A549 (cell line): Measurements from ENCODE around the gene STAC.

ENCODE experiments used
- BHLHE40 ChIP-seq: IDR thresholded peaks from 2 replicates; pipeline ENCODE4 v1.6.1; 2012; ENCODE audit warnings: low read depth, low read length, inconsistent platforms
- CEBPB ChIP-seq, 2 experiments: fragments of >200 bp in 1 of 2; sonication (Bioruptor Twin) in 1 of 2; formaldehyde crosslinking in 1 of 2; IDR thresholded peaks; 2 replicates each; pipeline ENCODE4 v1.6.1; 2012 to 2016
- CTCF ChIP-seq: fragments of >200 bp; sonication (Bioruptor Twin); formaldehyde crosslinking; IDR thresholded peaks from 3 replicates; pipeline ENCODE4 v1.5.1; 2016
- HDAC2 ChIP-seq: fragments of 200-600 bp; sonication (generic); IDR thresholded peaks from 2 replicates; pipeline ENCODE4 v1.6.1; 2016
- HOXB5 ChIP-seq: fragments of 250-450 bp; sonication (Bioruptor Pico); IDR thresholded peaks from 2 replicates; pipeline ENCODE4 v1.5.0; 2020; ENCODE audit warnings: mild to moderate bottlenecking, moderate library complexity
- MAFK ChIP-seq: fragments of 450-650 bp; IDR thresholded peaks from 2 replicates; pipeline ENCODE4 v1.6.1; 2014; ENCODE audit not compliant: partially characterized antibody
- PHF8 ChIP-seq: fragments of 200-600 bp; sonication (generic); IDR thresholded peaks from 2 replicates; pipeline ENCODE4 v1.6.1; 2016; ENCODE audit warnings: low read depth, mild to moderate bottlenecking, antibody characterized with exemption, moderate library complexity, borderline replicate concordance
- RAD21 ChIP-seq, 2 experiments: fragments of >200 bp in 1 of 2; sonication (Bioruptor Twin) in 1 of 2; formaldehyde crosslinking in 1 of 2; IDR thresholded peaks in 1 of 2; conservative IDR thresholded peaks in 1 of 2; 2 replicates in 1 of 2; 3 replicates in 1 of 2; pipeline ENCODE4 v1.6.1; 2012 to 2018; ENCODE audit warnings: inconsistent platforms in 1 of 2
- REST ChIP-seq: fragments of 200-600 bp; sonication (generic); IDR thresholded peaks from 2 replicates; pipeline ENCODE4 v1.6.1; 2016; ENCODE audit warnings: antibody characterized with exemption, mild to moderate bottlenecking, moderate library complexity

GRCh38 chr3:36393563-36393962 lies 13.3 kb downstream of the STAC start:
- TF ChIP-seq RAD21 (conservative IDR thresholded peaks at IDR 0.05 in 1 of 2, IDR thresholded peaks at IDR 0.05 in 1 of 2) = no peak
- no peak for TF ChIP-seq PHF8
- TF ChIP-seq CTCF = no peak
- TF ChIP-seq BHLHE40 = no peak
- no peak for TF ChIP-seq HOXB5 (CRISPR knock-in tag)
- no peak for TF ChIP-seq HDAC2
- TF ChIP-seq REST = no peak
- no peak for TF ChIP-seq CEBPB (IDR thresholded peaks at IDR 0.05)
- TF ChIP-seq MAFK = no peak
